HCT116 (cell line): ENCODE results near the gene SUMO3. TPM values are rescaled to one million over a fixed set of nuclear protein-coding genes. Genes with fewer than 3 reads are reported as not detected.
A peak's percentile ranks its signal among the peaks of the same experiment; 100 is the strongest.

Source experiments
- ATAC-seq: fragments of 200-7000 bp; cut with Tn5 transposase; 2 replicates; pipeline ENCODE4 v1.9.1; 2020; ENCODE audit warnings: mild to moderate bottlenecking, moderate library complexity
- BruUV-seq: library from RNA; stranded (reverse); fragments of 400-500 nt; replicated peaks from 2 replicates; lab custom pipeline; 2021; lab: Mats Ljungman, UMichigan
- CTCF ChIA-PET: fragments of 300-600 bp; sonication (Branson Sonifier 250); formaldehyde crosslinking; loops from one replicate; lab custom pipeline; 2021; ENCODE audit warnings: antibody characterized with exemption; lab: Charles Lee
- POLR2A ChIA-PET: fragments of 300-600, 350-600 bp; sonication (Branson Sonifier 250); formaldehyde crosslinking; loops from one replicate; lab custom pipeline; 2021; ENCODE audit warnings: antibody characterized with exemption; lab: Charles Lee
- RAD21 ChIA-PET, 2 experiments: fragments of 300-600 bp; sonication (Branson Sonifier 250); formaldehyde crosslinking; loops; one replicate each; lab custom pipeline; 2023; ENCODE audit warnings: low total read pairs in 2 of 2; ENCODE audit not compliant: uncharacterized antibody in 2 of 2, unreplicated experiment in 2 of 2, low non-redundant PET in 1 of 2; lab: Charles Lee
- DNase-seq: peaks from one replicate; pipeline ENCODE4 v3.0.0-alpha.2; 2010; ENCODE audit warnings: low read depth, low spot score
- H2AFZ ChIP-seq: fragments of 200-600 bp; shearing (Covaris generic), sonication (generic); 2 replicates; pipeline ENCODE4 v1.6.1; 2017; ENCODE audit warnings: low read depth, mixed run types, mixed read lengths, antibody characterized with exemption, low read length; ENCODE audit not compliant: poor library complexity, severe bottlenecking
- H3K27ac ChIP-seq: 2 replicates; pipeline ENCODE4 v1.5.1; 2012; ENCODE audit warnings: low read depth, low read length
- H3K27me3 ChIP-seq: fragments of 200-600 bp; sonication (generic); 2 replicates; pipeline ENCODE4 v1.6.1; 2016; ENCODE audit warnings: mixed run types, low read length, mixed read lengths; ENCODE audit not compliant: insufficient read depth
- H3K36me3 ChIP-seq, 2 experiments: fragments of 200-500 bp in 1 of 2; fragments of 200-600 bp in 1 of 2; sonication (Bioruptor generic) in 1 of 2; sonication (generic) in 1 of 2; 2 replicates each; pipeline versions ENCODE4 v1.5.1 to v1.6.1; 2014 to 2016; ENCODE audit warnings: low read length in 2 of 2, inconsistent platforms in 1 of 2, mixed read lengths in 1 of 2, mixed run types in 1 of 2; ENCODE audit not compliant: insufficient read depth in 2 of 2, control insufficient read depth in 1 of 2
- H3K4me1 ChIP-seq, 2 experiments: fragments of 200-600 bp in 1 of 2; sonication (generic) in 1 of 2; 2 replicates each; pipeline versions ENCODE4 v1.5.1 to v1.6.1; 2012 to 2017; ENCODE audit warnings: low read length in 2 of 2, inconsistent platforms in 1 of 2, mild to moderate bottlenecking in 1 of 2, mixed read lengths in 1 of 2, mixed run types in 1 of 2, moderate library complexity in 1 of 2; ENCODE audit not compliant: insufficient read depth in 2 of 2, control insufficient read depth in 1 of 2
- H3K4me2 ChIP-seq: fragments of 200-600 bp; sonication (generic); 2 replicates; pipeline ENCODE4 v1.6.1; 2017; ENCODE audit warnings: mixed run types, low read length, mixed read lengths
- H3K4me3 ChIP-seq, 2 experiments: fragments of 200-600 bp in 1 of 2; sonication (generic) in 1 of 2; replicated peaks in 1 of 2; 2 replicates each; pipeline ENCODE4 v1.5.1; 2011 to 2016; ENCODE audit warnings: low read length in 2 of 2, control low read depth in 1 of 2, low read depth in 1 of 2, mild to moderate bottlenecking in 1 of 2, mixed read lengths in 1 of 2, mixed run types in 1 of 2
- H3K79me2 ChIP-seq: fragments of 200-600 bp; sonication (generic); 2 replicates; pipeline ENCODE4 v1.6.1; 2017; ENCODE audit warnings: mild to moderate bottlenecking, mixed run types, low read length, moderate library complexity, mixed read lengths; ENCODE audit not compliant: insufficient read depth
- H3K9ac ChIP-seq: fragments of 200-600 bp; sonication (generic); 2 replicates; pipeline ENCODE4 v1.6.1; 2016; ENCODE audit warnings: low read length, mixed read lengths
- H3K9me2 ChIP-seq: fragments of 200-600 bp; sonication (generic), shearing (Covaris generic); 2 replicates; pipeline ENCODE4 v1.6.1; 2017; ENCODE audit warnings: mixed run types, mild to moderate bottlenecking, moderate library complexity; ENCODE audit not compliant: insufficient read depth
- H3K9me3 ChIP-seq, 2 experiments: fragments of 200-500 bp in 1 of 2; fragments of 200-600 bp in 1 of 2; sonication (Bioruptor generic) in 1 of 2; sonication (generic) in 1 of 2; 2 replicates each; pipeline ENCODE4 v1.6.1; 2014 to 2017; ENCODE audit warnings: low read length in 2 of 2, mixed read lengths in 2 of 2, inconsistent platforms in 1 of 2, low read depth in 1 of 2, mild to moderate bottlenecking in 1 of 2, mixed run types in 1 of 2, moderate library complexity in 1 of 2; ENCODE audit not compliant: control insufficient read depth in 1 of 2, insufficient read depth in 1 of 2
- H4K20me1 ChIP-seq: fragments of 200-600 bp; sonication (generic), shearing (Covaris generic); 2 replicates; pipeline ENCODE4 v1.6.1; 2017; ENCODE audit warnings: mixed run types, mild to moderate bottlenecking, moderate library complexity; ENCODE audit not compliant: insufficient read depth
- EGR1 ChIP-seq: IDR thresholded peaks from 2 replicates; pipeline ENCODE4 v1.6.1; 2012; ENCODE audit warnings: low read depth
- ELF1 ChIP-seq: IDR thresholded peaks from 2 replicates; pipeline ENCODE4 v1.6.1; 2012; ENCODE audit warnings: low read depth, borderline replicate concordance
- EZH2phosphoT487 ChIP-seq: fragments of 200-600 bp; IDR thresholded peaks from 2 replicates; pipeline ENCODE4 v1.6.1; 2018; ENCODE audit warnings: antibody characterized with exemption, borderline replicate concordance
- POLR2A ChIP-seq: IDR thresholded peaks from 2 replicates; pipeline ENCODE4 v1.7.0; 2011; ENCODE audit warnings: borderline replicate concordance; ENCODE audit not compliant: insufficient read depth, insufficient read length; ENCODE audit errors: extremely low read depth
- TCF7L2 ChIP-seq: IDR thresholded peaks from 2 replicates; pipeline ENCODE4 v1.7.0; 2011; ENCODE audit warnings: borderline replicate concordance, inconsistent platforms; ENCODE audit not compliant: insufficient read depth, insufficient read length; ENCODE audit errors: extremely low read depth
- ZFX ChIP-seq: fragments of 450-650 bp; IDR thresholded peaks from 2 replicates; pipeline ENCODE4 v1.6.1; 2017
- intact Hi-C: fragments of 100-400 bp; cut with micrococcal nuclease; formaldehyde crosslinking; loops from 2 replicates; pipeline ENCODE4 v1.10.0; 2022
- total RNA-seq: library from RNA; stranded (reverse); gene quantifications from one replicate; pipeline ENCODE4 v1.2.1, GENCODE V29; 2021; ENCODE audit not compliant: unreplicated experiment
- TF ChIP-seq, protein P1 (sequence below), 3 experiments: fragments of 200-600 bp in 1 of 3; sonication (generic) in 1 of 3; IDR thresholded peaks in 2 of 3; conservative IDR thresholded peaks in 1 of 3; 2 replicates each; pipeline ENCODE4 v1.5.1; 2012 to 2017; ENCODE audit warnings: low read depth in 2 of 3, low read length in 2 of 3, antibody characterized with exemption in 1 of 3, borderline replicate concordance in 1 of 3, control low read depth in 1 of 3, mild to moderate bottlenecking in 1 of 3, mixed read lengths in 1 of 3, mixed run types in 1 of 3, moderate library complexity in 1 of 3; ENCODE audit not compliant: insufficient read depth in 1 of 3

Gene SUMO3
- total RNA-seq, 1 experiment from 2014 or later = 31.5 TPM

DNA sequence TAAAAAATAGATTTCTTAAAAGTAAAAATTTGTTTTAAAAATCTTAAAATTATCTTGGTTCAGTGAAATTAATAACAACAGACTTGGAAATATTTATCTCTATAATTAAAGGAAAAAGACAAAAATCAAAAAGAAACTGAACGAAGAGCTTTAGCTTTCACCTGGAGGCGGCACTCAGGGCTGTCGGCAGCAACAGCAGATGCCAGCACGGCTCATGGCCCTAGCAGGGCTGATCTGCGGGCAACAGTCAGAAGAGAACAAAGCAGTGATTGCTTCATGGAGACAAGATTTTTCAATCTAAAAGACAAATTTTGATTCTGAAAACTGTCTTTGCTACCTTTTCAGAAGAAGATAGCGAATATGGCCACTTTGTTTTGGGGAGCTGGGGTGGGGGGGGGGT, 38.9 kb downstream of the SUMO3 start:
- Histone ChIP-seq H3K4me2 (peak overlapping the region; percentile 47), H3K9me2 (no peaks in the 10 kb centered on the region), H3K9ac (no peak overlapping the region), H3K4me3 (no peak overlapping the region), H2AFZ (no peak overlapping the region), H4K20me1 (peaks cover 11% of the 10 kb centered on the region; the same call in 1 of the 2 replicates), H3K79me2 (peaks cover 100% of the 10 kb centered on the region), H3K9me3 (no peaks in the 10 kb centered on the region), H3K27me3 (no peaks in the 10 kb centered on the region), H3K36me3 (peaks cover 25 to 29% of the 10 kb centered on the region in 2 experiments), H3K4me1 (peaks cover 23 to 27% of the 10 kb centered on the region in 2 experiments), H3K27ac (peak overlapping the region; percentile 28; the same call in 1 of the 2 replicates)
- ATAC-seq = no peak
- no peak for DNase-seq
- BruUV-seq = no TSS peak
- TF ChIP-seq POLR2A (no peak), EZH2phosphoT487 (no peak), EGR1 (no peak), ELF1 (no peak), ZFX (no peak), TCF7L2 (no peak)
- TF ChIP-seq, protein P1, sequence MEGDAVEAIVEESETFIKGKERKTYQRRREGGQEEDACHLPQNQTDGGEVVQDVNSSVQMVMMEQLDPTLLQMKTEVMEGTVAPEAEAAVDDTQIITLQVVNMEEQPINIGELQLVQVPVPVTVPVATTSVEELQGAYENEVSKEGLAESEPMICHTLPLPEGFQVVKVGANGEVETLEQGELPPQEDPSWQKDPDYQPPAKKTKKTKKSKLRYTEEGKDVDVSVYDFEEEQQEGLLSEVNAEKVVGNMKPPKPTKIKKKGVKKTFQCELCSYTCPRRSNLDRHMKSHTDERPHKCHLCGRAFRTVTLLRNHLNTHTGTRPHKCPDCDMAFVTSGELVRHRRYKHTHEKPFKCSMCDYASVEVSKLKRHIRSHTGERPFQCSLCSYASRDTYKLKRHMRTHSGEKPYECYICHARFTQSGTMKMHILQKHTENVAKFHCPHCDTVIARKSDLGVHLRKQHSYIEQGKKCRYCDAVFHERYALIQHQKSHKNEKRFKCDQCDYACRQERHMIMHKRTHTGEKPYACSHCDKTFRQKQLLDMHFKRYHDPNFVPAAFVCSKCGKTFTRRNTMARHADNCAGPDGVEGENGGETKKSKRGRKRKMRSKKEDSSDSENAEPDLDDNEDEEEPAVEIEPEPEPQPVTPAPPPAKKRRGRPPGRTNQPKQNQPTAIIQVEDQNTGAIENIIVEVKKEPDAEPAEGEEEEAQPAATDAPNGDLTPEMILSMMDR (IDR thresholded peaks at IDR 0.05 in 2 of 3, conservative IDR thresholded peaks at IDR 0.05 in 1 of 3; ENCODE audit: borderline replicate concordance in 1 of 3, insufficient read depth in 1 of 3, low read depth in 2 of 3, low read length in 2 of 3) = no peak
- intact Hi-C loops = loop anchor here (5.0 kb wide), 1 partner anchor 88 kb away; no protein-coding TSS in a partner anchor
- ChIA-PET POLR2A (no interaction called here), RAD21 (no interaction called here), CTCF (interaction anchor here (1.1 to 1.6 kb wide), 2 partner anchors 22 to 269 kb away, joined by 3 to 7 read pairs; partner anchors contain the start of gene UBE2G2)
